IMR-90 (cell line): ENCODE data around the gene UST.

ENCODE experiments used
- CEBPB ChIP-seq: IDR thresholded peaks from 2 replicates; pipeline ENCODE4 v1.6.1; 2012; ENCODE audit warnings: low read depth, low read length, improper control_type of control experiment
- CHD1 ChIP-seq: IDR thresholded peaks from 2 replicates; pipeline ENCODE4 v1.6.1; 2012; ENCODE audit warnings: low read depth, low read length, improper control_type of control experiment
- CTCF ChIP-seq: conservative IDR thresholded peaks from 2 replicates; pipeline ENCODE4 v1.5.1; 2012; ENCODE audit warnings: mild to moderate bottlenecking, low read depth, low read length, improper control_type of control experiment
- ELK1 ChIP-seq: fragments of 150-350 bp; IDR thresholded peaks from 2 replicates; pipeline ENCODE4 v1.6.1; 2016; ENCODE audit warnings: low read depth, mild to moderate bottlenecking, low read length, moderate library complexity, borderline replicate concordance
- MXI1 ChIP-seq: IDR thresholded peaks from 2 replicates; pipeline ENCODE4 v1.6.1; 2012; ENCODE audit warnings: low read depth, mild to moderate bottlenecking, low read length, moderate library complexity, borderline replicate concordance
- POLR2A ChIP-seq: IDR thresholded peaks from 2 replicates; pipeline ENCODE4 v1.6.1; 2012; ENCODE audit warnings: mild to moderate bottlenecking, low read depth, low read length
- RAD21 ChIP-seq: IDR thresholded peaks from 2 replicates; pipeline ENCODE4 v1.6.1; 2012; ENCODE audit warnings: low read length, improper control_type of control experiment
- USF2 ChIP-seq: fragments of 150-350 bp; IDR thresholded peaks from 2 replicates; pipeline ENCODE4 v1.6.1; 2017; ENCODE audit warnings: mild to moderate bottlenecking, antibody characterized with exemption, low read length, low read depth

DNA sequence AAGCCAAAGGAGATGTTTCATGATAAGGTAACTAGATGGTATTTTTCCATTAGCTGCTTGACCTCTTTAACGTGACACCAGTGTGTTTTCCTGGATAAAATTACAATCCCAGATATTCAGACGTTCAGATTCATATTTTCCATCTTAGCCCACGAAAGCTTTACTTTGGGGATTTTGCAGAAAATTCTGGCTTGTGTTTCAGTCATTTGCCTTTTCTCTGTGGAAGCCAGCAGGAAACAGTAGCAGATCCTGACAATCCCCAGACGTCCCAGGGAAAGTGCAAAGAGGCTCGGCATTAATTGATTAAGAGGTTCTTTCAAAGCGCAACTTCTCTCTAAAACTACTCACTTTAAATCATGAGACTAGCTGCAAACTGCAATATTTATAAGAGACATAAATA is 243.6 kb downstream of the UST start:
- TF ChIP-seq POLR2A: no peak
- TF ChIP-seq CHD1: no peak
- no peak for TF ChIP-seq CTCF
- TF ChIP-seq ELK1: no peak
- TF ChIP-seq USF2: no peak
- TF ChIP-seq MXI1: no peak
- no peak for TF ChIP-seq RAD21
- no peak for TF ChIP-seq CEBPB
